Osteocyte (in vitro differentiated cells): ENCODE data around the gene ACSS1. TPM values are rescaled to one million over a fixed set of nuclear protein-coding genes. Genes with fewer than 3 reads are reported as not detected.
A peak's percentile ranks its signal among the peaks of the same experiment; 100 is the strongest.

Source experiments
- DNase-seq: peaks from one replicate; pipeline ENCODE4 v3.0.0; 2021; ENCODE audit warnings: mixed read lengths; ENCODE audit not compliant: unreplicated experiment; ENCODE audit errors: extremely low spot score
- H3K27ac Mint-ChIP-seq: one replicate; pipeline ENCODE4 v1.8.0; 2021; ENCODE audit warnings: mild to moderate bottlenecking, mixed read lengths; ENCODE audit not compliant: unreplicated experiment
- H3K27me3 Mint-ChIP-seq: one replicate; pipeline ENCODE4 v1.8.0; 2021; ENCODE audit warnings: mixed read lengths; ENCODE audit not compliant: unreplicated experiment
- H3K36me3 Mint-ChIP-seq: one replicate; pipeline ENCODE4 v1.8.0; 2021; ENCODE audit warnings: mixed read lengths; ENCODE audit not compliant: unreplicated experiment
- H3K4me1 Mint-ChIP-seq: one replicate; pipeline ENCODE4 v1.8.0; 2021; ENCODE audit warnings: mixed read lengths; ENCODE audit not compliant: unreplicated experiment
- H3K4me3 Mint-ChIP-seq: one replicate; pipeline ENCODE4 v1.8.0; 2021; ENCODE audit warnings: mild to moderate bottlenecking, moderate library complexity, mixed read lengths; ENCODE audit not compliant: unreplicated experiment
- H3K9me3 Mint-ChIP-seq: one replicate; pipeline ENCODE4 v1.8.0; 2021; ENCODE audit warnings: mixed read lengths; ENCODE audit not compliant: unreplicated experiment
- total RNA-seq: library from RNA; stranded (reverse); gene quantifications from 2 replicates; pipeline ENCODE4 v1.2.1, GENCODE V29; 2021
- TF ChIP-seq, protein P1 (sequence below): fragments of 200-600 bp; sonication (generic); IDR thresholded peaks from 2 replicates; pipeline ENCODE4 v1.5.0; 2021; ENCODE audit warnings: antibody characterized with exemption, mild to moderate bottlenecking, moderate library complexity

The ACSS1 gene
- total RNA-seq, 1 donor from 2014 or later = 8.2 TPM

DNA sequence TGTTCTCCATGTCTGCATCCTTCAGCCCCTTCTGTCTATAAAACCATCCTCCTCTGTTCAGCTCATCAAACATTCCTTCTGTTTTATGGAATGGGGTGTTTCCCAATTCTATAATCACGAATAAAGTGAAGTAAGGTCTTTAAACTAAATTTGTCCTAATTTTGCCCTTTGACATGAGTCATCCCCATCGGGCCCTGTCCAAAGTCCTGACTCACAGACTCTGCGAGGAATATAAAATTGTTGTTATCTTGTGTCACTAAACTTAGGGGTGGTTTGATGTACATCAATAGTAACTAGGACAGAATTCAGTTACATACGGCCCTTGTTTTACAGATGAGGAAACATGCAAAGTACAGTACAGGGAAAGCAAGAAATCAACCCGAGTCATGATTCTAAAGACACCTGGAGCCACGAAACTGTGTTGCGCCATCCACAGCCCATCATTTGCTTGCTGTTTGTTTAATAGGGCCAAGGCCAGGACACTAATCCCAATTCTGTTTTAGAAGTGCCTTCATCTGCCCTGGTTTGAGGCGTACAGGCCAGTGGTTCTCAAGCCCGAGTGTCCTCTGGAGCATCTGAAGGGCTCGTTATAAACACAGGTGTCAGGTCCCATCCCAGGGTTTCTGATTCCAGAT lies 2.8 kb downstream of the ACSS1 start:
- DNase-seq = no peak
- TF ChIP-seq, protein P1, sequence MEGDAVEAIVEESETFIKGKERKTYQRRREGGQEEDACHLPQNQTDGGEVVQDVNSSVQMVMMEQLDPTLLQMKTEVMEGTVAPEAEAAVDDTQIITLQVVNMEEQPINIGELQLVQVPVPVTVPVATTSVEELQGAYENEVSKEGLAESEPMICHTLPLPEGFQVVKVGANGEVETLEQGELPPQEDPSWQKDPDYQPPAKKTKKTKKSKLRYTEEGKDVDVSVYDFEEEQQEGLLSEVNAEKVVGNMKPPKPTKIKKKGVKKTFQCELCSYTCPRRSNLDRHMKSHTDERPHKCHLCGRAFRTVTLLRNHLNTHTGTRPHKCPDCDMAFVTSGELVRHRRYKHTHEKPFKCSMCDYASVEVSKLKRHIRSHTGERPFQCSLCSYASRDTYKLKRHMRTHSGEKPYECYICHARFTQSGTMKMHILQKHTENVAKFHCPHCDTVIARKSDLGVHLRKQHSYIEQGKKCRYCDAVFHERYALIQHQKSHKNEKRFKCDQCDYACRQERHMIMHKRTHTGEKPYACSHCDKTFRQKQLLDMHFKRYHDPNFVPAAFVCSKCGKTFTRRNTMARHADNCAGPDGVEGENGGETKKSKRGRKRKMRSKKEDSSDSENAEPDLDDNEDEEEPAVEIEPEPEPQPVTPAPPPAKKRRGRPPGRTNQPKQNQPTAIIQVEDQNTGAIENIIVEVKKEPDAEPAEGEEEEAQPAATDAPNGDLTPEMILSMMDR = no peak
- no peaks in the 10 kb centered on the region for H3K36me3 Mint-ChIP-seq
- peaks cover 18% of the 10 kb centered on the region for H3K27me3 Mint-ChIP-seq
- no peak overlapping the region for H3K4me3 Mint-ChIP-seq
- H3K4me1 Mint-ChIP-seq = peaks cover 38% of the 10 kb centered on the region
- no peak overlapping the region for H3K27ac Mint-ChIP-seq
- H3K9me3 Mint-ChIP-seq = no peaks in the 10 kb centered on the region

DNA sequence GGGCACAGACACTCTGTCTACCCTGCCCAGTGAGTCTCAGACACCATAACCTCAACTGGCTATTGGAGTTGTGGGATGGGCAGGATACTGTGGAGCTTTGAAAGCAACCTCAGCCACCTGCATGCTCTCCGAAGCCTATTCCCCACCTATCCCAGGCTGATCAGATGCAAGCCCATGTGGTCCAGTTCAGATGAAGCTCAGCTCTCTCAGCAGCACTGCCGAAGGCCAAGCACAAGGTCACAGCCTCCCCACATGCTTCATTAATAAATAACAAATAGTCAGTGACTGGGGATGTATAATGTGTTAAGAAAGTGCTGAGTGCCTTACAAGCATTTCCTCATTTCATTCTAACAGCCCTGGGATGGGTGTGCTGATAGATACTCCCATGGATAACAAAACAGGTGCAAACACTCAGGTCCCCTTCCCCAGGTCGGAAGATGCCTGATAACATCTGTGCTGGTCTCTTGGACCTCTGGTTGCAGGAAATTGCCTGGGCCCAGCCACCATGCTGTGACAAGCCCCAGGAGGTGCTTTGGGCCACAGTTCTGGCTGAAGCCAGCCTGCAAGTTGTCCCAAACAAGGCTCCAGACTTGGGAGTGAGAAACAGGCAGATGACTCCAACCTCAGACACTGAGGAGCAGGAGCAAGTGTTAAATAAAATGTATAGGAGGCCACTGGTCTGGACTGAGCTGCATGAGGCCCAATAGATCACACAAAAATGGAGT lies 3.7 kb downstream of the ACSS1 start:
- Mint-ChIP-seq H3K36me3 (peaks cover 2% of the 10 kb centered on the region), H3K27ac (no peak overlapping the region), H3K27me3 (peaks cover 10% of the 10 kb centered on the region), H3K4me3 (no peak overlapping the region), H3K4me1 (peaks cover 35% of the 10 kb centered on the region), H3K9me3 (no peaks in the 10 kb centered on the region)
- TF ChIP-seq, protein P1 = no peak
- DNase-seq = no peak

DNA sequence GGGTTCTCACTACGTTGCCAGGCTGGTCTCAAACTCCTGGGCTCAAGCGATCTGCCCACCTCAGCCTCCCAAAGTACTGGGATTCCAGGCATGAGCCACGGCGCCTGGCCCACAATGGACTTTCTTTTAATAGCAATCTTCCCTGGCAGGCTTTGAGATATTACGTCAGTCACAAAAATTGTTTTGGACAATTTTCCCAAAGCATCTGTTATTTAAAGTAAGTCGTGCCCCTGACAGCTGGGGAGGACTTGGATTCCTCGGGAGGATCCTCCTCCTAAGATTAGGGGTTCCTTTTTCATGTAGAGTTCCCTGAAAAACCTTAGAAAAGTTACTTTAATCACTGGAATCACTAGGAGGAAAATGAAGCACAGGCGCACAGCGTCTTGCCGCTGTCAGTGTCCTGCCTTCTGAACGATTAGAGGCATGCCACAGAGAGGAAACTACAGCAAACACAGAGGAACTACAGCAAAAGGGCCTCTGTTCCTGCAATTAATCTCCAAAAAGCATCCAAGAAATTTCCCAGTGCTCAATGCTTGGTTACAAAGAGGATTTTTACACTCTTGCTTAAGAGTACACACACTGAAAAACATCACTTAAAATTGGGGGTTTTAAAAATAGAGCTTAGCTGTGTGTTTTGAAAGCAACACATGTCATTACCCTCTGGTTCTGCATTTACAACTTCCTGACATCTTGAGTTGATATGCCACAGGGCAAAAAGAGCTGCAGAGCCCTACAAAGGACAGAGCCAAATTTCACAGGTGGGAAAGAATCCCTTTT lies 4.5 kb downstream of the ACSS1 start:
- peak overlapping the region; percentile 66 for H3K27ac Mint-ChIP-seq

DNA sequence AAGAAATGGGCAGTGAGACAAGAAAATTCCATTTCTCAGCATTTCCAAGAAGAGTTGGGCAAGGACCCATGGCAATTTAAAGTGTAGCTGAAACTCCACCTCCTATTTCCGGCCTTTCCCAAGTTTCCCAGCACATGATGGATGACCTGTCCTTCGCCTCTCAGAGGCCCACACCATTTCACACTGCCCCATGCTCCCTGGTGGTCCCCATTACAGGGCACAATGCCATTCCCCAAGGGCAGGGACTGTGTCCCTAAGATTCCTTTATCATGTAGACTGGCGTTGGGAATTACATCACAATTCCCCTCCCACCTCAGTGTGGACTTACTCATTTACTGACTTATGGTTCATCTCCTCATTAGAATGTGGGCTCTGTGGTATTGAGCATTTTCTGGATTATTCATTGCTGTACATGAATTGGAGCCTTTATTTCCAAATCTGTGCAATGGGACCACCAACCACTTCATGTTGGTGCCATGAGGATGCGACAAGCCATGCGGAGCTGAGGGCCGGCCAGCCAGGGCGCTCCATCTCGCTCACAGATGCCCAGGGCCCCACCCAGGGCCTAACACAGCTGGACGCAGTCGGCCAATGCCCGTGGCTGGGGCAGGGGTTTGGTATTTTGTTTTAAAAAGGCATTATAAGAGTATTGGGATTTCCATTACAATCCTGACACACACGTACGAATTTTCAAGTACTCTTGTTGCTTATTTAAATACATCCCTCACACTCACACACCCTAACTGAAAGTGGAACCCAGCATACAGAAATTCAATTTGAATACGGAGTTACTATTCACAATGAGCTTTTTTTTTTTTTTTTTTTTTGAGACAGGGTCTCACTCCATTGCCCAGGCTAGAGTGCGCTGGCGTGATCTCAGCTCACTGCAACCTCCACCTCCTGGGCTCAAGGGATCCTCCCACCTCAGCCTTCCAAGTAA lies 5.4 kb downstream of the ACSS1 start:
- Mint-ChIP-seq H3K27ac (no peak overlapping the region), H3K27me3 (peaks cover 8% of the 10 kb centered on the region), H3K36me3 (peaks cover 2% of the 10 kb centered on the region), H3K9me3 (no peaks in the 10 kb centered on the region), H3K4me3 (no peak overlapping the region), H3K4me1 (peaks cover 28% of the 10 kb centered on the region)
- TF ChIP-seq, protein P1 = no peak
- DNase-seq = no peak

More for the DNA sequence above, 4.5 kb downstream of the ACSS1 start:
- H3K4me3 Mint-ChIP-seq = no peak overlapping the region
- no peaks in the 10 kb centered on the region for H3K9me3 Mint-ChIP-seq
- peaks cover 2% of the 10 kb centered on the region for H3K36me3 Mint-ChIP-seq
- no peak for DNase-seq
- H3K27me3 Mint-ChIP-seq = peaks cover 6% of the 10 kb centered on the region
- TF ChIP-seq, protein P1 = no peak
- peaks cover 28% of the 10 kb centered on the region for H3K4me1 Mint-ChIP-seq
